GM12878 (cell line): Measurements from ENCODE around the gene TMSB4X. TPM values are rescaled to one million over a fixed set of nuclear protein-coding genes. Genes with fewer than 3 reads are reported as not detected.
A peak's percentile ranks its signal among the peaks of the same experiment; 100 is the strongest.

Experiments used
- CBX3 ChIP-seq: fragments of 200-600 bp; sonication (generic); IDR thresholded peaks from 2 replicates; pipeline ENCODE4 v1.6.1; 2016; ENCODE audit warnings: low read depth, borderline replicate concordance
- CEBPZ ChIP-seq: fragments of 150-350 bp; IDR thresholded peaks from 2 replicates; pipeline ENCODE4 v1.6.1; 2016; ENCODE audit warnings: low read depth, low read length
- CTCF ChIP-seq, 3 experiments: IDR thresholded peaks in 2 of 3; conservative IDR thresholded peaks in 1 of 3; 2 replicates each; pipeline ENCODE4 v1.5.1; 2011; ENCODE audit warnings: low read depth in 3 of 3, low read length in 3 of 3, mild to moderate bottlenecking in 3 of 3, control low read depth in 2 of 3, moderate library complexity in 2 of 3, inconsistent platforms in 1 of 3, mixed read lengths in 1 of 3; ENCODE audit not compliant: control insufficient read depth in 2 of 3, insufficient read depth in 1 of 3; ENCODE audit errors: extremely low read depth in 1 of 3
- EED ChIP-seq: sonication (generic); IDR thresholded peaks from 2 replicates; pipeline ENCODE4 v1.6.1; 2016; ENCODE audit warnings: antibody characterized with exemption, low read depth
- EGR1 ChIP-seq, 2 experiments: IDR thresholded peaks; 1 replicate in 1 of 2; 2 replicates in 1 of 2; pipeline ENCODE4 v1.6.1; 2011 to 2012; ENCODE audit warnings: low read depth in 2 of 2, low read length in 2 of 2, borderline replicate concordance in 1 of 2, mild to moderate bottlenecking in 1 of 2, moderate library complexity in 1 of 2
- ESRRA ChIP-seq: IDR thresholded peaks from 2 replicates; pipeline ENCODE4 v1.6.1; 2012; ENCODE audit warnings: mild to moderate bottlenecking, low read length, improper control_type of control experiment
- FOXK2 ChIP-seq: fragments of 450-650 bp; IDR thresholded peaks from 2 replicates; pipeline ENCODE4 v1.6.1; 2017; ENCODE audit warnings: mild to moderate bottlenecking, moderate library complexity
- KLF5 ChIP-seq: fragments of 450-650 bp; IDR thresholded peaks from 2 replicates; pipeline ENCODE4 v1.6.1; 2014; ENCODE audit warnings: mild to moderate bottlenecking; ENCODE audit not compliant: partially characterized antibody
- MLLT1 ChIP-seq: fragments of 450-650 bp; IDR thresholded peaks from 2 replicates; pipeline ENCODE4 v1.6.1; 2016; ENCODE audit warnings: mild to moderate bottlenecking
- MTA3 ChIP-seq: IDR thresholded peaks from 2 replicates; pipeline ENCODE4 v1.6.1; 2012; ENCODE audit warnings: low read length, inconsistent platforms, borderline replicate concordance
- RAD51 ChIP-seq: fragments of 450-650 bp; IDR thresholded peaks from 2 replicates; pipeline ENCODE4 v1.6.1; 2016; ENCODE audit warnings: moderate library complexity, mild to moderate bottlenecking, inconsistent platforms
- RB1 ChIP-seq: fragments of 450-650 bp; formaldehyde crosslinking; IDR thresholded peaks from 2 replicates; pipeline ENCODE4 v1.6.1; 2017; ENCODE audit warnings: mild to moderate bottlenecking, borderline replicate concordance
- SIX5 ChIP-seq: IDR thresholded peaks from 2 replicates; pipeline ENCODE4 v1.6.1; 2011; ENCODE audit warnings: mild to moderate bottlenecking, low read depth, low read length, moderate library complexity; ENCODE audit not compliant: severe bottlenecking
- SMC3 ChIP-seq: IDR thresholded peaks from 2 replicates; pipeline ENCODE4 v1.6.1; 2011; ENCODE audit warnings: low read length, improper control_type of control experiment, borderline replicate concordance
- SUZ12 ChIP-seq: fragments of 200-600 bp; sonication (generic); IDR thresholded peaks from one replicate; pipeline ENCODE4 v1.6.1; 2018; ENCODE audit warnings: antibody characterized with exemption, mild to moderate bottlenecking; ENCODE audit not compliant: unreplicated experiment
- YY1 ChIP-seq: IDR thresholded peaks from 2 replicates; pipeline ENCODE4 v1.6.1; 2011; ENCODE audit warnings: low read depth, mild to moderate bottlenecking, low read length
- ZBTB40 ChIP-seq: fragments of 450-650 bp; IDR thresholded peaks from 2 replicates; pipeline ENCODE4 v1.6.1; 2016; ENCODE audit warnings: mild to moderate bottlenecking, moderate library complexity, borderline replicate concordance
- ZNF207 ChIP-seq: fragments of 450-650 bp; IDR thresholded peaks from 2 replicates; pipeline ENCODE4 v1.6.1; 2014; ENCODE audit warnings: antibody characterized with exemption, mild to moderate bottlenecking, borderline replicate concordance
- ZNF622 ChIP-seq: fragments of 450-650 bp; IDR thresholded peaks from 2 replicates; pipeline ENCODE4 v1.6.1; 2017; ENCODE audit warnings: mild to moderate bottlenecking, inconsistent platforms
- polyA plus RNA-seq, 11 experiments: library from polyadenylated mRNA; depleted of rRNA in 4 of 11; unstranded in 6 of 11; stranded (reverse) in 5 of 11; fragments of >200 nt; fragmentation: Nextera tagmentation in 4 of 11; fragmentation: Illumina TruSeq in 1 of 11; extraction: Ambion mirVana in 4 of 11; extraction: Trizol in 1 of 11; gene quantifications; 1 replicate in 1 of 11; 2 replicates in 10 of 11; pipeline versions ENCODE4 v1.2.1 to v1.2.3, GENCODE V29; 2011 to 2016; ENCODE audit warnings: inconsistent platforms in 2 of 11, missing spikeins in 2 of 11, low read depth in 1 of 11
- total RNA-seq, 4 experiments: library from RNA; depleted of rRNA in 3 of 4; stranded (reverse); fragments of >200 nt in 3 of 4; fragmentation: Illumina TruSeq in 1 of 4; extraction: Trizol in 1 of 4; gene quantifications; 2 replicates each; pipeline versions ENCODE4 v1.2.1 to v1.2.3, GENCODE V29; 2013 to 2021

TMSB4X gene
- total and polyA plus RNA-seq, 10 of the 15 experiments (the other 5 are each of a cell fraction or from before 2014, with no cell fraction given): 13,924 to 37,234 (median 23,705) TPM

GRCh38 chrX:12956704-12957534 lies 18.0 kb upstream of the TMSB4X start (continued):
- no peak for TF ChIP-seq SMC3
- TF ChIP-seq EED: 0 out of 2 replicates have a peak, but pooled peaks have one; percentile 28
- no peak for TF ChIP-seq ZNF207
- peak; percentile 46 for TF ChIP-seq KLF5
- no peak for TF ChIP-seq SUZ12
- no peak for TF ChIP-seq FOXK2
- TF ChIP-seq MLLT1: no peak
- TF ChIP-seq ZBTB40: peak; percentile 31; the same call in 1 of the 2 replicates
- no peak for TF ChIP-seq MTA3
- TF ChIP-seq ZNF622: no peak
- peak in 1 of 2 experiments; percentile 45; a peak in 1 of 3 replicates for TF ChIP-seq EGR1 (IDR thresholded peaks at IDR 0.05; ENCODE audit: borderline replicate concordance in 1 of 2, low read depth in 2 of 2, low read length in 2 of 2)
- TF ChIP-seq CBX3: no peak
- TF ChIP-seq ESRRA: no peak
- TF ChIP-seq RAD51: no peak; the same call in 1 of the 2 replicates
- no peak for TF ChIP-seq CTCF (IDR thresholded peaks at IDR 0.05 in 2 of 3, conservative IDR thresholded peaks at IDR 0.05 in 1 of 3; ENCODE audit: control insufficient read depth in 2 of 3, extremely low read depth in 1 of 3, insufficient read depth in 1 of 3, low read depth in 3 of 3, low read length in 3 of 3)
- TF ChIP-seq SIX5: no peak
- TF ChIP-seq RB1: no peak
- no peak for TF ChIP-seq CEBPZ
- no peak for TF ChIP-seq YY1
